Activated CD4-positive, alpha-beta T cell treated with anti-CD3 and anti-CD28 coated beads, Interleukin-10, Interleukin-2, amounts not matched to agents 100 ng/mL and 50 ng/mL, durations not matched to agents 16 hours and 8 hours (primary cell): ENCODE data around the gene DYNLT2B.
"Not testable (repeated sequence)": the region's sequence is repeated elsewhere in the genome, so short reads cannot be mapped to it uniquely, and the experiment has no call there.

Experiments
- DNase-seq: peaks from one replicate; pipeline ENCODE4 v3.0.0-alpha.2; 2020

The DYNLT2B gene

GRCh38 chr3:196323691-196324090 is 5.7 kb upstream of the DYNLT2B start:
- no peak for DNase-seq

- DNase-seq, result no peak
These were observed 5.0 kb upstream of the DYNLT2B start for GRCh38 chr3:196323016-196323415.

- DNase-seq, result no peak
These were observed 3.1 kb upstream of the DYNLT2B start for GRCh38 chr3:196321162-196321561.

- DNase-seq, result no peak
These were observed 2.1 kb upstream of the DYNLT2B start for GRCh38 chr3:196320137-196320536.

GRCh38 chr3:196316799-196317686 is 997 bp downstream of the DYNLT2B start:
- not testable (repeated sequence) for DNase-seq

- DNase-seq, result no peak
These were observed 2.2 kb downstream of the DYNLT2B start for GRCh38 chr3:196315821-196316220.

- no peak for DNase-seq
These were observed 3.4 kb downstream of the DYNLT2B start for GRCh38 chr3:196314597-196314996.

- not testable (repeated sequence) for DNase-seq
These were observed 4.0 kb downstream of the DYNLT2B start for GRCh38 chr3:196314086-196314485.

GRCh38 chr3:196302960-196303359 is 15.1 kb downstream of the DYNLT2B start:
- not testable (repeated sequence) for DNase-seq

GRCh38 chr3:196302551-196302950 is 15.5 kb downstream of the DYNLT2B start:
- peak; percentile 22 for DNase-seq

- no peak for DNase-seq
These were observed 19.5 kb downstream of the DYNLT2B start for GRCh38 chr3:196298521-196298920.

- DNase-seq, result no peak
These were observed 25.6 kb downstream of the DYNLT2B start for GRCh38 chr3:196292286-196292923.

GRCh38 chr3:196288141-196288460 is 29.9 kb downstream of the DYNLT2B start:
- DNase-seq, result no peak

GRCh38 chr3:196287440-196288140 is 30.4 kb downstream of the DYNLT2B start, which contains the start of gene PCYT1A:
Gene PCYT1A, minus strand, starts transcription at chr3:196287726. Its CDS starts 17,195 bp downstream, at chr3:196270531.
- DNase-seq, result peak; percentile 92

GRCh38 chr3:196287090-196287439 is 31.0 kb downstream of the DYNLT2B start:
- DNase-seq, result peak; percentile 56

- DNase-seq, result no peak
These were observed 33.6 kb downstream of the DYNLT2B start for GRCh38 chr3:196284396-196284795.

GRCh38 chr3:196281962-196282361 is 36.1 kb downstream of the DYNLT2B start:
- no peak for DNase-seq

- DNase-seq, result peak; percentile 76
These were observed 37.2 kb downstream of the DYNLT2B start for GRCh38 chr3:196280689-196281440.

GRCh38 chr3:196275126-196275525 is 42.9 kb downstream of the DYNLT2B start:
- no peak for DNase-seq

- DNase-seq, result peak; percentile 95
These were observed 43.5 kb downstream of the DYNLT2B start for GRCh38 chr3:196274585-196274984.

GRCh38 chr3:196273655-196274054 is 44.4 kb downstream of the DYNLT2B start:
- DNase-seq, result peak; percentile 45

GRCh38 chr3:196272826-196273225 is 45.2 kb downstream of the DYNLT2B start:
- DNase-seq, result no peak

- DNase-seq, result no peak
These were observed 47.5 kb downstream of the DYNLT2B start for GRCh38 chr3:196270499-196270898.
